GM12891 (cell line): ENCODE measurements around the gene PPME1.

Experiments used
- DNase-seq: peaks from one replicate; pipeline ENCODE4 v3.0.0; 2011; ENCODE audit warnings: low spot score; ENCODE audit not compliant: insufficient read length
- FAIRE-seq: peaks from 2 replicates; lab custom pipeline; 2011; peaks lifted over from hg19 to GRCh38; lab: Jason Lieb, UNC
- PAX5 ChIP-seq: IDR thresholded peaks from 2 replicates; pipeline ENCODE4 v1.6.1; 2011; ENCODE audit warnings: low read length, moderate library complexity, mild to moderate bottlenecking; ENCODE audit not compliant: insufficient read depth, severe bottlenecking
- POLR2A ChIP-seq: IDR thresholded peaks from 2 replicates; pipeline ENCODE4 v1.6.1; 2011; ENCODE audit warnings: low read depth, low read length, control low read depth
- POLR2AphosphoS5 ChIP-seq: IDR thresholded peaks from 2 replicates; pipeline ENCODE4 v1.6.1; 2011; ENCODE audit warnings: low read depth, low read length, control low read depth
- POU2F2 ChIP-seq: IDR thresholded peaks from 2 replicates; pipeline ENCODE4 v1.6.1; 2011; ENCODE audit warnings: low read depth, mild to moderate bottlenecking, control low read depth, low read length, moderate library complexity
- SPI1 ChIP-seq: IDR thresholded peaks from 2 replicates; pipeline ENCODE4 v1.6.1; 2011; ENCODE audit warnings: low read depth, low read length, control low read depth
- TAF1 ChIP-seq: IDR thresholded peaks from 2 replicates; pipeline ENCODE4 v1.6.1; 2011; ENCODE audit warnings: low read depth, low read length, control low read depth

PPME1 gene

GRCh38 chr11:74269161-74269811 lies 98.2 kb downstream of the PPME1 start:
- no peak for DNase-seq
- no peak for FAIRE-seq
- TF ChIP-seq POLR2A = no peak
- TF ChIP-seq PAX5 = no peak
- TF ChIP-seq SPI1 = no peak

- DNase-seq (no peak), FAIRE-seq (no peak)
- TF ChIP-seq TAF1 = no peak
- no peak for TF ChIP-seq POLR2AphosphoS5
- TF ChIP-seq POU2F2 = no peak
- no peak for TF ChIP-seq SPI1
- TF ChIP-seq PAX5 = no peak
- TF ChIP-seq POLR2A = no peak
These were observed 101.2 kb downstream of the PPME1 start for GRCh38 chr11:74272276-74272675.

- TF ChIP-seq POLR2AphosphoS5 (no peak), POU2F2 (no peak), SPI1 (no peak), TAF1 (no peak)
- DNase-seq (no peak), FAIRE-seq (no peak)
These were observed 105.5 kb downstream of the PPME1 start for GRCh38 chr11:74276581-74276980.

- DNase-seq = no peak
- no peak for FAIRE-seq
These were observed 107.0 kb downstream of the PPME1 start for GRCh38 chr11:74278103-74278502.

GRCh38 chr11:74278721-74279161 lies 107.7 kb downstream of the PPME1 start:
- TF ChIP-seq POLR2AphosphoS5 = no peak
- no peak for TF ChIP-seq POLR2A
- no peak for TF ChIP-seq POU2F2
- no peak for TF ChIP-seq TAF1
- TF ChIP-seq PAX5 = no peak
- no peak for TF ChIP-seq SPI1
- FAIRE-seq (no peak), DNase-seq (no peak)

More at GRCh38 chr11:74278103-74278502, 107.0 kb downstream of the PPME1 start:
- no peak for TF ChIP-seq POLR2AphosphoS5
- no peak for TF ChIP-seq PAX5
- TF ChIP-seq POU2F2 = no peak
- no peak for TF ChIP-seq POLR2A
- TF ChIP-seq TAF1 = no peak
- TF ChIP-seq SPI1 = no peak

GRCh38 chr11:74279256-74279655 lies 108.2 kb downstream of the PPME1 start:
- FAIRE-seq (no peak), DNase-seq (no peak)

GRCh38 chr11:74280494-74280893 lies 109.4 kb downstream of the PPME1 start:
- DNase-seq = no peak
- no peak for FAIRE-seq
- TF ChIP-seq POLR2A (no peak), SPI1 (no peak), POLR2AphosphoS5 (no peak), TAF1 (no peak), POU2F2 (no peak)

More at GRCh38 chr11:74279256-74279655, 108.2 kb downstream of the PPME1 start:
- TF ChIP-seq POLR2AphosphoS5 (no peak), PAX5 (no peak), TAF1 (no peak), POU2F2 (no peak), POLR2A (no peak), SPI1 (no peak)

- DNase-seq (no peak), FAIRE-seq (no peak)
- TF ChIP-seq PAX5 (no peak), POU2F2 (no peak), POLR2A (no peak), SPI1 (no peak), POLR2AphosphoS5 (no peak), TAF1 (no peak)
These were observed 111.3 kb downstream of the PPME1 start for GRCh38 chr11:74282421-74282820.

- no peak for TF ChIP-seq POLR2AphosphoS5
- no peak for TF ChIP-seq SPI1
- no peak for TF ChIP-seq POU2F2
- TF ChIP-seq POLR2A = no peak
- TF ChIP-seq TAF1 = no peak
- no peak for TF ChIP-seq PAX5
- DNase-seq (no peak), FAIRE-seq (no peak)
These were observed 111.9 kb downstream of the PPME1 start for GRCh38 chr11:74282914-74283371.

- DNase-seq = no peak
- no peak for FAIRE-seq
- TF ChIP-seq PAX5 (no peak), POU2F2 (no peak), SPI1 (no peak), TAF1 (no peak), POLR2AphosphoS5 (no peak)
These were observed 112.6 kb downstream of the PPME1 start for GRCh38 chr11:74283580-74284180.
